Spleen (tissue), 7 donors: ENCODE results near the gene PDE10A.

Source experiments
- POLR2A ChIP-seq, 3 donors: fragments of 450-650 bp; IDR thresholded peaks; one replicate each; pipeline ENCODE4 v1.5.1; 2017; ENCODE audit warnings: antibody characterized with exemption in 3 of 3, mild to moderate bottlenecking in 1 of 3
- POLR2AphosphoS5 ChIP-seq, 3 donors: sonication (generic); formaldehyde crosslinking; IDR thresholded peaks; one replicate each; pipeline ENCODE4 v1.5.1; 2017; ENCODE audit warnings: antibody characterized with exemption in 3 of 3
- TF ChIP-seq, protein P1 (sequence below), 11 experiments: fragments of 200-600 bp in 7 of 11; fragments of 450-650 bp in 4 of 11; sonication (generic) in 4 of 11; IDR thresholded peaks in 8 of 11; conservative IDR thresholded peaks in 3 of 11; 1 replicate in 7 of 11; 2 replicates in 4 of 11; pipeline versions ENCODE4 v1.4.0 to v1.8.0; 2016 to 2021; ENCODE audit warnings: antibody characterized with exemption in 11 of 11, inconsistent platforms in 4 of 11, mild to moderate bottlenecking in 1 of 11
- donor health status: DM: no; HTN: no; CAD: no; lungs with moderate emphysema.
- donor health status: DM: no; HTN: no; CAD: no.
- donor health status: DM: no; HTN: no; CAD: no.

DNA sequence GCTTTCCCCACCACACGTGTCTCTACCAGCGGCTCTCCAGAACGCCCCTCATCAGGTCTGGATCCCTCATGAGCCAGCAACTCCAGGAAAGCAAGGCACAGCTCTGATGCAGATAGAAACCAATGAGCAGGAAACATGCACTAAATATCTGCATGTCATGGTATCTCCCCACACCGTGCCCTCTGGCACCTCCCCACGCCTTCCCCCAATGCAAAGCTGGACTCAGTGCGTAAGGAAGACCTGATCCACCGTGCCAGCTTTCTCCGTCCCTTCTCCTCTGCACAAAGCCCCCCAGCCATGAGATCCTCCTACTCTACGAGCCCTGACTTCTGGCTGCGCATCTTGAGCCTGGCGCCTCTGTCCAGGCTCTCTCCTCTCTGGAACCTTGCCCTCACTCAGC is 9.4 kb downstream of the PDE10A start:
- TF ChIP-seq POLR2A (IDR thresholded peaks at IDR 0.05) (no peak), POLR2AphosphoS5 (IDR thresholded peaks at IDR 0.05) (no peak)
- TF ChIP-seq, protein P1, sequence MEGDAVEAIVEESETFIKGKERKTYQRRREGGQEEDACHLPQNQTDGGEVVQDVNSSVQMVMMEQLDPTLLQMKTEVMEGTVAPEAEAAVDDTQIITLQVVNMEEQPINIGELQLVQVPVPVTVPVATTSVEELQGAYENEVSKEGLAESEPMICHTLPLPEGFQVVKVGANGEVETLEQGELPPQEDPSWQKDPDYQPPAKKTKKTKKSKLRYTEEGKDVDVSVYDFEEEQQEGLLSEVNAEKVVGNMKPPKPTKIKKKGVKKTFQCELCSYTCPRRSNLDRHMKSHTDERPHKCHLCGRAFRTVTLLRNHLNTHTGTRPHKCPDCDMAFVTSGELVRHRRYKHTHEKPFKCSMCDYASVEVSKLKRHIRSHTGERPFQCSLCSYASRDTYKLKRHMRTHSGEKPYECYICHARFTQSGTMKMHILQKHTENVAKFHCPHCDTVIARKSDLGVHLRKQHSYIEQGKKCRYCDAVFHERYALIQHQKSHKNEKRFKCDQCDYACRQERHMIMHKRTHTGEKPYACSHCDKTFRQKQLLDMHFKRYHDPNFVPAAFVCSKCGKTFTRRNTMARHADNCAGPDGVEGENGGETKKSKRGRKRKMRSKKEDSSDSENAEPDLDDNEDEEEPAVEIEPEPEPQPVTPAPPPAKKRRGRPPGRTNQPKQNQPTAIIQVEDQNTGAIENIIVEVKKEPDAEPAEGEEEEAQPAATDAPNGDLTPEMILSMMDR (IDR thresholded peaks at IDR 0.05 in 8 of 11, conservative IDR thresholded peaks at IDR 0.05 in 3 of 11) = no peak
